Measurements from ENCODE around the gene IL22RA1. TPM values are rescaled to one million over a fixed set of nuclear protein-coding genes. Genes with fewer than 3 reads are reported as not detected.

IL22RA1 gene, protein sequence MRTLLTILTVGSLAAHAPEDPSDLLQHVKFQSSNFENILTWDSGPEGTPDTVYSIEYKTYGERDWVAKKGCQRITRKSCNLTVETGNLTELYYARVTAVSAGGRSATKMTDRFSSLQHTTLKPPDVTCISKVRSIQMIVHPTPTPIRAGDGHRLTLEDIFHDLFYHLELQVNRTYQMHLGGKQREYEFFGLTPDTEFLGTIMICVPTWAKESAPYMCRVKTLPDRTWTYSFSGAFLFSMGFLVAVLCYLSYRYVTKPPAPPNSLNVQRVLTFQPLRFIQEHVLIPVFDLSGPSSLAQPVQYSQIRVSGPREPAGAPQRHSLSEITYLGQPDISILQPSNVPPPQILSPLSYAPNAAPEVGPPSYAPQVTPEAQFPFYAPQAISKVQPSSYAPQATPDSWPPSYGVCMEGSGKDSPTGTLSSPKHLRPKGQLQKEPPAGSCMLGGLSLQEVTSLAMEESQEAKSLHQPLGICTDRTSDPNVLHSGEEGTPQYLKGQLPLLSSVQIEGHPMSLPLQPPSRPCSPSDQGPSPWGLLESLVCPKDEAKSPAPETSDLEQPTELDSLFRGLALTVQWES
- total RNA-seq (2014; rRNA removed; shearing (Covaris generic)): not detected in 2 replicates

DNA sequence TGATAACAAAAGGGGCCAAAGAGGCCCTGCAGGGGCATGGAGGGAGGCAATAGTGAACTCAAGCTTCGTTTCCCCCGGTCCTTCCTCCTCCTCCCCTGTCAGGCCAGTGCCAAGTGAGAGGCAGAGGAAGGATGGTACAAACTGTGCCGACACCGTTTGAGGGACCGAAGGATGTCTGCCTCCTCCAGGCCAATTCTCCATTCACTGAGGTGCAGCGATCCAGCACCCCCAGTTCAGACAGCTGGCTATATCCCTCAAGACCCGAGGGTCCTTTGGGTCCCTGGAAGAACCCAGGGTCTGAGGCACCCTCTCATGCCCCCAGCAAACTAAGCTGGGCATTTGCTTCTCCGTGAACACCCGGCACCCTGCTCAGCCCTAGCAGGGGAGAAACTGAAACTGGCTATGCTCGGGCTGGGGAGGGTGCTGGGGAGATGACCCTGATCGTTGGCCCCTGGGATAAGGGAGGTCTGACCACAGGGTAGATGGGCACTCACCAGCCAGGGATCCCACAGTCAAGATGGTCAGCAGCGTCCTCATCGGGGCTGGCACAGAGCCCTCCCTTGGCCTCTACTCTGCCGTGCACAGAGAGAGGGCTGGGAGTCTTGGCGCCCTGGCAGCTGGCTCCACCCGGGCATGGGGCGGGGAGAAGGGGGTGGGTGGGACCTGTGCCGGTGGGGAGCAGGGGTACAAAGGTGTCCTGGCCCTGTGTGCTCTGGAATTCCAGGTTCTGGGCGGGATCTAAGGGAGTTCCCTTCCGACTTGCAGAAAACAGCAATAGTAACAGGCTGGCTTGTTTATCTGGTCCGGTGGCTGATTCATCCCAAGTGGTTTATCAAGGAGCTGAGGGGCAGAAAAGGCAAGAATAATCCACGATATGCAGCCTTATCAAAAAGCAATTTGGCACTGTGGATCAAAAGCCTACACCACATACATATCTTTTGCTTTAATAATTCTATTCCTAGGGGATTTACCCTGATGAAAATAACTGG lies at the start of gene IL22RA1:
Gene IL22RA1 (minus strand): TSS at position 595 of the 989 bp plus-strand sequence. CDS start 58 bp downstream, at position 537.
- no peak for DNase-seq (ENCODE audit: low spot score)
- in situ Hi-C loops (cut with HindIII; ENCODE audit: low sequenced_read_pairs): loop anchor here (10.0 kb wide), 1 partner anchor 78 kb away; no protein-coding TSS in a partner anchor

GRCh38 chr1:24191860-24192259 lies 48.9 kb upstream of the IL22RA1 start:
- in situ Hi-C loops (cut with HindIII; ENCODE audit: low sequenced_read_pairs): loop anchor here (25.0 kb wide), 1 partner anchor 195 kb away; no protein-coding TSS in a partner anchor
- no peak for DNase-seq (ENCODE audit: low spot score)

- DNase-seq (ENCODE audit: low spot score): no peak
- in situ Hi-C loops (cut with HindIII; ENCODE audit: low sequenced_read_pairs): loop anchor here (25.0 kb wide), 1 partner anchor 196 kb away; no protein-coding TSS in a partner anchor
Observed at GRCh38 chr1:24190983-24191461, 48.1 kb upstream of the IL22RA1 start.

- in situ Hi-C loops (cut with HindIII; ENCODE audit: low sequenced_read_pairs): loop anchor here (25.0 kb wide), 1 partner anchor 198 kb away; no protein-coding TSS in a partner anchor
- peak; percentile 88 for DNase-seq (ENCODE audit: low spot score)
Observed at GRCh38 chr1:24189528-24189927, 46.6 kb upstream of the IL22RA1 start.

DNA sequence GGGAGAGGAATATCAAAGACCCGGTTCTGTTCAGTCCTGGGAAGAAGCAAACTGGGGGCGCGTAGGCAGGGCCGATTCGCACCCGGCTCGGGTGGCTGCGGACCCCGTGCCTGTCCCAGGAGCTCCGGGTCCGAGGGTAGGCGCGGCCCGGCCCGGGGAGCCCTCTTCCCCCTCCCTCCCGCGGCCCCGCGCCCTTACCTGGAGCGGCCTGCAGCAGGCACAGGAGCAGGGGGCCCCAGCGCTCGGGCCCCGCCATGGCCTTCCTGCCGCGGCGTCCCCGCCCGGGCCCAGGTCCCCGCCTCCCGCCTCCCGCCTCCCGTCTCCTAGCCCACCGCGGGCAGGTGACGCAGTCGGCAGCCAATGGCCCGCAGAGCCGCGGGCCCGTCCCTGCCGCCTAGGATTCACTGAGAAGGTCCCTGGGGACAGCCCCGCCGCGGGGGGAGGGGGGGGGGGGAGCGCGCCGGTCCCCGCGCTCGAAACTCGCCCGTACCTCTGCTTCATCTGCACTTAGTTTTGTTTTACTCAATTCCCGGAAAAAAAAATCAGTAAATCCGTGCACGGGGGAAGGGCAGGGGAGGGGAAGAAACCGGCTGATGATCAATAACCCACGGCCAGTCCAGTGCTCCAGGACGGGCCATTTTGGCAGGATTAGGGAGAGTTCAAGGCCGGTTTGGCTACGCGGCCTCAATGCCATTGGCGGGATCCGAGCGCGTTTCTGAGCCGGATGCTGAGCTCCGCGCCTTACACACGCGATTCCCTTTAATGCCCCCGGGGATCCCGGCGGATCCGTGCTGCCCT lies 44.3 kb upstream of the IL22RA1 start, which contains the start of gene IFNLR1:
Gene IFNLR1 (minus strand): TSS at position 297 of the 798 bp plus-strand sequence. CDS start 41 bp downstream, at position 256.
- DNase-seq (ENCODE audit: low spot score): peak; percentile 54
- in situ Hi-C loops (cut with HindIII; ENCODE audit: low sequenced_read_pairs): loop anchor here (25.0 kb wide), 1 partner anchor 200 kb away; no protein-coding TSS in a partner anchor

DNA sequence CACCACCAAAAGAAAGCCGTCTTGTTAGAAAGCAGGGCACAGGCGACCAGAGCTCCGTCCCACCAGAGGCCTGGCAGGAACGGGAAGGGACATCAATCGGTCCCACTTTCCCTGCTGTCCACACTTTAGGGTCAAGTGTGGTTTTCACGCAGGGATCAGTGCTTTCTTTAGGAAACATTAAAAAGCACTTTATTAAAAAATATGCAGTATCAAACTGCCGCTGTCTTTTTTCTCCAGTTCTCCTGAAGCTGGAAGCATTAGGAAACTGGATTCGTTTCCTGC lies 43.7 kb upstream of the IL22RA1 start:
- DNase-seq (ENCODE audit: low spot score): peak; percentile 53
- in situ Hi-C loops (cut with HindIII; ENCODE audit: low sequenced_read_pairs): loop anchor here (25.0 kb wide), 1 partner anchor 201 kb away; no protein-coding TSS in a partner anchor

GRCh38 chr1:24186031-24186710 lies 43.2 kb upstream of the IL22RA1 start:
- in situ Hi-C loops (cut with HindIII; ENCODE audit: low sequenced_read_pairs): loop anchor here (25.0 kb wide), 1 partner anchor 201 kb away; no protein-coding TSS in a partner anchor

DNA sequence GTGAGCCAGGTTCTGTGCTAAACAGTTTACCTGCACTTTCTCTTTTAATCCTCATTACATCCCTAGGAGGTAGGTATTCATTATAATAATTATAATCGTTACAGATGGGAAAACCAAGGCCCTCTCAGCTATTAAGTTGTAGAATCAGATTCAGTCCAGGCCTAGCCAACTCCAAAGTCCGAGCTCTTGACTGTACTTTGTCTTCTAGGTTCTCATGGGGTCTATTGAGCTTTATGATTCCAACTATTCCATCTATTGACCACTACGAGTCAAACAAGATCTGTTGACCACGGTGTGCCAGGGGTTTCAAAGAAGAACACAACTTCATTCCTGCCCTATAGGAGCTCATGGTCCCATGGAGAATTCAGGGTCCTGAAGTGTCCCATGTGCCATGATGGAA lies 42.1 kb upstream of the IL22RA1 start:
- DNase-seq (ENCODE audit: low spot score): no peak

More at GRCh38 chr1:24186031-24186710, 43.2 kb upstream of the IL22RA1 start:
- peak; percentile 24 for DNase-seq (ENCODE audit: low spot score)

GRCh38 chr1:24182061-24182460 lies 39.1 kb upstream of the IL22RA1 start:
- in situ Hi-C loops (cut with HindIII; ENCODE audit: low sequenced_read_pairs): loop anchor here (25.0 kb wide), 1 partner anchor 205 kb away; no protein-coding TSS in a partner anchor
- no peak for DNase-seq (ENCODE audit: low spot score)

More for the DNA sequence above, 42.1 kb upstream of the IL22RA1 start:
- in situ Hi-C loops (cut with HindIII; ENCODE audit: low sequenced_read_pairs): loop anchor here (25.0 kb wide), 1 partner anchor 202 kb away; no protein-coding TSS in a partner anchor

- in situ Hi-C loops (cut with HindIII; ENCODE audit: low sequenced_read_pairs): loop anchor here (25.0 kb wide), 1 partner anchor 206 kb away; no protein-coding TSS in a partner anchor
- no peak for DNase-seq (ENCODE audit: low spot score)
Observed at GRCh38 chr1:24181619-24182018, 38.7 kb upstream of the IL22RA1 start.

DNA sequence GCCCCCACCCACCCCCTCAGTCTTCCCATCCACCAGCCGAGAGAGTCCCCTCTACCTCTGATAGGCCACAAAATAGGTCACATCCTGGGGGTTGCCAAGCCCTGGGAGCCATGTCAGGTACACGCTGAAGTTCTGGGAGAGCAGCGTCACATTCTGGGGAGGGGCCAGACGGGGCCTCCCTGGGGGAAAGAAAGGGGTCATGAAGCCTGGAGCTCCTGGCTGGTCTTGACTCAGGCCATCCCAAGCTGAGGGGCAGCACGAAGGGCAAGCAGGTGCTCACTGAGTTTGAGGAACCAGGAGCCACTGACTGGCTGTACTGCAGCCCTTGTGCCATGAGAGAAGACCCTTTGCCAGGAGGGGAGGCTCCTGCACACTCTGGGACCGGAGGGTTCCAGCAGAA lies 37.7 kb upstream of the IL22RA1 start:
- in situ Hi-C loops (cut with HindIII; ENCODE audit: low sequenced_read_pairs): loop anchor here (25.0 kb wide), 1 partner anchor 207 kb away; no protein-coding TSS in a partner anchor

GRCh38 chr1:24179251-24179840 lies 36.4 kb upstream of the IL22RA1 start:
- no peak for DNase-seq (ENCODE audit: low spot score)
- in situ Hi-C loops (cut with HindIII; ENCODE audit: low sequenced_read_pairs): loop anchor here (25.0 kb wide), 1 partner anchor 208 kb away; no protein-coding TSS in a partner anchor

More for the DNA sequence above, 37.7 kb upstream of the IL22RA1 start:
- no peak for DNase-seq (ENCODE audit: low spot score)

GRCh38 chr1:24178407-24178806 lies 35.5 kb upstream of the IL22RA1 start:
- in situ Hi-C loops (cut with HindIII; ENCODE audit: low sequenced_read_pairs): loop anchor here (25.0 kb wide), 1 partner anchor 209 kb away; no protein-coding TSS in a partner anchor
- no peak for DNase-seq (ENCODE audit: low spot score)

DNA sequence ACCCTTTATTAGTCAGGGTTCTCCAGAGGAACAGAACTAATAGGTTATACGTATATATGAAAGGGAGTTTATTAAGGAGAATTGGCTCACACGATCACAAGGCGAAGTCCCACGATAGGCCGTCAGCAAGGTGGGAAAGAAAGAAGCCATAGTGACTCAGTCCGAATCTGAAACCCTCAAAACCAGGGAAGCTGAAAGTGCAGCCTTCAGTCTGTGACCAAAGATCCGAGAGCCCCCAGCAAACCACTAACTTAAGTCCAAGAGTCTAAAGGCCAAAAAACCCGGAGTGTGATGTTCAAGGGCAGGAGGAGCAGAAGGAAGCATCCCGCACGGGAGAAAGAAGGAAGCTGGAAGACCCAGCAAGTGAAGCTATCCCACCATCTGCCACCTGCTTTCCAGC lies 34.2 kb upstream of the IL22RA1 start:
- no peak for DNase-seq (ENCODE audit: low spot score)
- in situ Hi-C loops (cut with HindIII; ENCODE audit: low sequenced_read_pairs): loop anchor here (25.0 kb wide), 1 partner anchor 210 kb away; no protein-coding TSS in a partner anchor

GRCh38 chr1:24175033-24175755 lies 32.3 kb upstream of the IL22RA1 start:
- no peak for DNase-seq (ENCODE audit: low spot score)
- in situ Hi-C loops (cut with HindIII; ENCODE audit: low sequenced_read_pairs): loop anchor here (25.0 kb wide), 1 partner anchor 212 kb away; no protein-coding TSS in a partner anchor
